Mesendoderm (in vitro differentiated cells): ENCODE data around the gene RNF121.

Experiments
- DNase-seq: peaks from one replicate; pipeline ENCODE4 v3.0.0; 2013
- H2AK5ac ChIP-seq: 2 replicates; pipeline ENCODE4 v1.6.1; 2013; ENCODE audit warnings: low read length, inconsistent platforms
- H2BK120ac ChIP-seq: 2 replicates; pipeline ENCODE4 v1.6.1; 2013; ENCODE audit warnings: low read depth, mild to moderate bottlenecking, low read length, moderate library complexity, mixed read lengths
- H2BK15ac ChIP-seq: replicated peaks from 2 replicates; pipeline ENCODE4 v1.6.1; 2013; ENCODE audit warnings: low read depth, mild to moderate bottlenecking, moderate library complexity
- H2BK5ac ChIP-seq: 2 replicates; pipeline ENCODE4 v1.6.1; 2013; ENCODE audit warnings: low read length, inconsistent platforms
- H3K18ac ChIP-seq: 2 replicates; pipeline ENCODE4 v1.6.1; 2013; ENCODE audit warnings: mild to moderate bottlenecking, low read length, mixed read lengths
- H3K23ac ChIP-seq: one replicate; pipeline ENCODE4 v1.6.1; 2013; ENCODE audit warnings: low read length
- H3K27ac ChIP-seq: 2 replicates; pipeline ENCODE4 v1.5.1; 2013; ENCODE audit warnings: low read depth, mild to moderate bottlenecking, inconsistent platforms, low read length, moderate library complexity
- H3K27me3 ChIP-seq: 2 replicates; pipeline ENCODE4 v1.6.1; 2013; ENCODE audit warnings: low read length, control low read depth, mild to moderate bottlenecking, inconsistent platforms; ENCODE audit not compliant: insufficient read depth, poor library complexity
- H3K36me3 ChIP-seq: 2 replicates; pipeline ENCODE4 v1.6.1; 2013; ENCODE audit warnings: low read length, inconsistent platforms; ENCODE audit not compliant: control insufficient read depth, insufficient read depth
- H3K4ac ChIP-seq: one replicate; pipeline ENCODE4 v1.6.1; 2013; ENCODE audit warnings: low read depth, mild to moderate bottlenecking, low read length, moderate library complexity
- H3K4me1 ChIP-seq: 2 replicates; pipeline ENCODE4 v1.6.1; 2013; ENCODE audit warnings: low read depth, low read length, inconsistent platforms; ENCODE audit not compliant: control insufficient read depth
- H3K4me2 ChIP-seq: 2 replicates; pipeline ENCODE4 v1.6.1; 2013; ENCODE audit warnings: low read length
- H3K4me3 ChIP-seq: 2 replicates; pipeline ENCODE4 v1.5.1; 2013; ENCODE audit warnings: mild to moderate bottlenecking, low read length
- H3K56ac ChIP-seq: one replicate; pipeline ENCODE4 v1.6.1; 2013; ENCODE audit warnings: low read length
- H3K79me1 ChIP-seq: 2 replicates; pipeline ENCODE4 v1.6.1; 2013; ENCODE audit warnings: low read length, inconsistent platforms
- H3K79me2 ChIP-seq: 2 replicates; pipeline ENCODE4 v1.6.1; 2013; ENCODE audit warnings: mild to moderate bottlenecking, low read length; ENCODE audit not compliant: control insufficient read depth, insufficient read depth
- H3K9ac ChIP-seq: 2 replicates; pipeline ENCODE4 v1.6.1; 2013; ENCODE audit warnings: low read length, inconsistent platforms
- H4K5ac ChIP-seq: one replicate; pipeline ENCODE4 v1.6.1; 2013; ENCODE audit warnings: low read length
- H4K8ac ChIP-seq: one replicate; pipeline ENCODE4 v1.6.1; 2013; ENCODE audit warnings: low read depth, mild to moderate bottlenecking, control low read depth, low read length, moderate library complexity
- WGBS: extraction: QIAGEN DNeasy Blood & Tissue Kit; methylation state at CpG from one replicate; pipeline ENCODE4 v1.1.7; 2013; ENCODE audit warnings: low lambda C conversion rate, missing lambda C conversion rate; ENCODE audit not compliant: insufficient coverage; ENCODE audit errors: extremely low coverage; 5-methylcytosine and 5-hydroxymethylcytosine counted together

RNF121 gene

DNA sequence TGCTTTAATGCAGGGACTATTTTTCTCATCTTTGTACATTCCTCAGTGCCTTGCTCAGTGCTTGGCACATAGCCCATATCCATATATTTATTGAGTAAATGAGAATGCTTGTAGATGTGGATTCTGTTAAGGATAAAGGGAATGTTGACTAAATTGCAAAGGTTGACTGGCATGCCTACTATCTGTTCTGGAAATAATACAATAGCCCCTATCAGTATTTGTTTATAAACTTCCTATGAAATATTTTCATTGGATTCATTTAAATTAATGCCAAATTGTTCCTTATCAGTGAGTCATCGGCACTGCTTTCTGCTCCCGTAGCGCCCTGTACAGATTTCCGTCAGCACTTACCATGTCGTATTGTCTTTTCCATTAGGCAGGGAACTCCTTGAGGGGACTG is 8.0 kb downstream of the RNF121 start:
- no peak overlapping the region for H3K27ac ChIP-seq
- H2AK5ac ChIP-seq, result no peak overlapping the region
- H3K36me3 ChIP-seq, result no peaks in the 10 kb centered on the region
- no peak overlapping the region for H2BK5ac ChIP-seq
- H2BK15ac ChIP-seq, result no peak overlapping the region
- no peak overlapping the region for H3K4ac ChIP-seq
- no peak overlapping the region for H3K23ac ChIP-seq
- no peak for DNase-seq
- peaks cover 40% of the 10 kb centered on the region for H3K79me2 ChIP-seq
- no CpG with 5 or more reads among the region's 5 CpGs for WGBS
- no peak overlapping the region for H3K4me2 ChIP-seq
- H3K18ac ChIP-seq, result no peak overlapping the region
- no peak overlapping the region for H4K8ac ChIP-seq
- no peaks in the 10 kb centered on the region for H3K4me1 ChIP-seq
- H4K5ac ChIP-seq, result no peak overlapping the region
- H3K56ac ChIP-seq, result no peak overlapping the region
- no peak overlapping the region for H3K4me3 ChIP-seq
- H3K79me1 ChIP-seq, result peaks cover 20% of the 10 kb centered on the region
- no peaks in the 10 kb centered on the region for H3K27me3 ChIP-seq
- H3K9ac ChIP-seq, result no peak overlapping the region
- no peak overlapping the region for H2BK120ac ChIP-seq

GRCh38 chr11:71937826-71938225 is 9.0 kb downstream of the RNF121 start:
- Histone ChIP-seq H3K4me3 (no peak overlapping the region), H3K27me3 (no peaks in the 10 kb centered on the region), H3K36me3 (no peaks in the 10 kb centered on the region), H2BK120ac (no peak overlapping the region), H2BK15ac (no peak overlapping the region), H3K4me2 (no peak overlapping the region), H3K79me2 (peaks cover 37% of the 10 kb centered on the region), H2AK5ac (no peak overlapping the region), H3K56ac (no peak overlapping the region), H3K9ac (no peak overlapping the region), H4K5ac (no peak overlapping the region), H3K4ac (no peak overlapping the region), H3K79me1 (peaks cover 18% of the 10 kb centered on the region), H3K27ac (no peak overlapping the region), H3K18ac (no peak overlapping the region), H2BK5ac (no peak overlapping the region), H3K23ac (no peak overlapping the region), H4K8ac (no peak overlapping the region), H3K4me1 (no peaks in the 10 kb centered on the region)
- DNase-seq, result no peak
- no CpG with 5 or more reads among the region's 1 CpG for WGBS

- Histone ChIP-seq H2AK5ac (no peak overlapping the region), H3K4me2 (no peak overlapping the region), H3K23ac (peak overlapping the region; percentile 10), H3K9ac (no peak overlapping the region), H4K8ac (no peak overlapping the region), H3K18ac (no peak overlapping the region), H3K4me3 (no peak overlapping the region), H3K27ac (no peak overlapping the region), H3K4me1 (no peaks in the 10 kb centered on the region), H3K36me3 (no peaks in the 10 kb centered on the region), H2BK5ac (no peak overlapping the region), H3K4ac (no peak overlapping the region), H3K27me3 (no peaks in the 10 kb centered on the region), H3K79me1 (peaks cover 20% of the 10 kb centered on the region), H2BK15ac (no peak overlapping the region), H4K5ac (no peak overlapping the region), H3K79me2 (peaks cover 30% of the 10 kb centered on the region), H2BK120ac (no peak overlapping the region), H3K56ac (no peak overlapping the region)
- peak; percentile 14 for DNase-seq
- no CpG with 5 or more reads among the region's 6 CpGs for WGBS
Measured at GRCh38 chr11:71940561-71941219, 11.8 kb downstream of the RNF121 start.

DNA sequence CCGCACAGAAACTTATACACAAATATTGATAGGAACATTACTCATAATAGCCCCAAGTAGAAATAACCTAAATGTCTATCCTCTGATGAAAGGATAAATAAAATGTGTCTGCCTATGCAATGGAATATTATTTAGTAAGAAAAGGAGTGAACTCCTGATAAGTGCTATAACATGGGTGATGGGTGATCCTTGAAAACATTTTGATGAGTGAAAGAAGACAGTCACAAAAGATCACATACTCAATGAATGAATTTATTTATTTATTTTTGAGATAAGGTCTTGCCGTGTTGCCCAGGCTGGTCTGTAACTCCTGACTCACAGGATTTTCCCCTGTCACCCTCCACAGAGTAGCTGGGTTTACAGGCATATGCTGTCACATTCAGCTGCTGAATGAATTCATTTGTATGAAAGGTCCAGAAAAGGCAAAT is 17.3 kb downstream of the RNF121 start:
- Histone ChIP-seq H3K27me3 (no peaks in the 10 kb centered on the region), H2BK15ac (no peak overlapping the region), H3K79me1 (peaks cover 15% of the 10 kb centered on the region), H3K18ac (no peak overlapping the region), H4K5ac (no peak overlapping the region), H3K9ac (no peak overlapping the region), H2BK120ac (no peak overlapping the region), H3K36me3 (no peaks in the 10 kb centered on the region), H3K4me1 (no peaks in the 10 kb centered on the region), H3K56ac (no peak overlapping the region), H2AK5ac (no peak overlapping the region), H3K4me2 (no peak overlapping the region), H3K4ac (no peak overlapping the region), H2BK5ac (no peak overlapping the region), H3K27ac (no peak overlapping the region), H3K4me3 (no peak overlapping the region), H4K8ac (no peak overlapping the region), H3K79me2 (peaks cover 13% of the 10 kb centered on the region), H3K23ac (no peak overlapping the region)
- no CpG with 5 or more reads among the region's 2 CpGs for WGBS
- DNase-seq, result no peak

DNA sequence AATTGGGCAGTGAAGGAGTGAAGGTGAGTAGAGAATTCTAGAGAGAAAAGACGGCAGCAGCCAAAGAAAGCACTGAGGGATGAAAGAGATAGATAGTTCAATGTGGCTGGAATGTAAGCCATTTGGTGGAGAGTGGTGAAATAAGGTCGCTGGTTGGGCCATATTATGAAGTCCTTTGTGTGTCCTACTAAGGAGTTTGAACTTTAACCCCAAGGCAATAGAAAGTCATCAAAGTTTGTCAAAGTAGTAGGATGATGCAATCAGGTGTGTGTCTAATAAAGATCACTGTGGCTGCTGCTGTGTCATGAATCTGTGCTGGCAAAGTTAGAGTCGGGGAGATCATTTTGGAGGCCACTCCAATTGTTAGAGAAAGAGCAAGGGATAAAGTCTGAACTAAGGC is 18.7 kb downstream of the RNF121 start:
- Histone ChIP-seq H3K18ac (no peak overlapping the region), H3K23ac (no peak overlapping the region), H2BK15ac (no peak overlapping the region), H2BK120ac (no peak overlapping the region), H4K5ac (no peak overlapping the region), H3K56ac (no peak overlapping the region), H3K4me1 (no peaks in the 10 kb centered on the region), H3K9ac (no peak overlapping the region), H2BK5ac (no peak overlapping the region), H2AK5ac (no peak overlapping the region), H3K4me2 (no peak overlapping the region), H3K4ac (no peak overlapping the region), H4K8ac (no peak overlapping the region), H3K79me1 (peaks cover 15% of the 10 kb centered on the region), H3K4me3 (no peak overlapping the region), H3K27me3 (no peaks in the 10 kb centered on the region), H3K36me3 (no peaks in the 10 kb centered on the region), H3K27ac (no peak overlapping the region), H3K79me2 (peaks cover 12% of the 10 kb centered on the region)
- WGBS, result no CpG with 5 or more reads among the region's 3 CpGs
- DNase-seq, result no peak
